ENCODE measurements around the gene SLC46A3.
A peak's percentile ranks its signal among the peaks of the same experiment; 100 is the strongest.

The SLC46A3 gene

DNA sequence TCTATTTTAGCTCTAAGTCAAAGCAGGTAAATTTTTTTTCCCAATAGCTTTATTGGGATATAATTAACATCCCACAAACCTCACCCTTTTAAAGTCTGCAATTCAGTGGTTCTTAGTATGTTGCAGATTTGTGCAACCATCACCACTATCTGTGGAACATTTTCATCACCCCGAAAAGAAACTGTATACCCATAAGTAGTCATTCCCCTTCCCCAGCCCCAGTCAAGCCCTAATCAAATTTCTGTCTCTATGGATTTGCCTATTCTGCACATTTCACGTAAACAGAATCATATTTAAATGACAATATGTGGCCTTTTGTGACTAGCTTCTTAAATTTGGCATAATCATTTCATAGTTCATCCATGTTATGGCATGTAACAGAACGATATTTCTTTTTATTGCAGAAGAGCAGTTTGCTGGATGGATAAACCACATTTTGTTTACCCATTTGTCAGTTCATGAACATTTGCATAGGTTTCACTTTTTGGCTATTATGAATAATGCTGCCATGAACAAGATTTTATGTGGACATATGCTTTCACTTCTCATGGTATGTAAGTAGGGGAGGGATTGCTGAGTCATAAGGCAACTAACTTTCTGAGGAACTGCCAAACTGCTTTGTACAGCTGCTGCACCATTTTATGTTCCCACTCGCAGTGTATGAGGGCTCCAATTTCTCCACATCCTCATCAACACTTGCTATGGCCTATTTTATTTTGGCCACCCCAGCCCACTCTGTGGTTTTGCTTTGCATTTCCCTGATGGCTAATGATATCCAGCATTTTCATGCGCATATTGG is 10.9 kb downstream of the SLC46A3 start:
- Histone ChIP-seq H3K27me3 (ENCODE audit: insufficient read depth, poor library complexity, severe bottlenecking) (no peaks in the 10 kb centered on the region), H3K27ac (replicated peaks) (no peak overlapping the region), H3K4me3 (replicated peaks; ENCODE audit: insufficient read depth, low read length) (no peak overlapping the region)
- peak; percentile 45 to 73 for DNase-seq (ENCODE audit: low read depth in 1 of 2, low spot score in 1 of 2)
- TF ChIP-seq, protein P1, sequence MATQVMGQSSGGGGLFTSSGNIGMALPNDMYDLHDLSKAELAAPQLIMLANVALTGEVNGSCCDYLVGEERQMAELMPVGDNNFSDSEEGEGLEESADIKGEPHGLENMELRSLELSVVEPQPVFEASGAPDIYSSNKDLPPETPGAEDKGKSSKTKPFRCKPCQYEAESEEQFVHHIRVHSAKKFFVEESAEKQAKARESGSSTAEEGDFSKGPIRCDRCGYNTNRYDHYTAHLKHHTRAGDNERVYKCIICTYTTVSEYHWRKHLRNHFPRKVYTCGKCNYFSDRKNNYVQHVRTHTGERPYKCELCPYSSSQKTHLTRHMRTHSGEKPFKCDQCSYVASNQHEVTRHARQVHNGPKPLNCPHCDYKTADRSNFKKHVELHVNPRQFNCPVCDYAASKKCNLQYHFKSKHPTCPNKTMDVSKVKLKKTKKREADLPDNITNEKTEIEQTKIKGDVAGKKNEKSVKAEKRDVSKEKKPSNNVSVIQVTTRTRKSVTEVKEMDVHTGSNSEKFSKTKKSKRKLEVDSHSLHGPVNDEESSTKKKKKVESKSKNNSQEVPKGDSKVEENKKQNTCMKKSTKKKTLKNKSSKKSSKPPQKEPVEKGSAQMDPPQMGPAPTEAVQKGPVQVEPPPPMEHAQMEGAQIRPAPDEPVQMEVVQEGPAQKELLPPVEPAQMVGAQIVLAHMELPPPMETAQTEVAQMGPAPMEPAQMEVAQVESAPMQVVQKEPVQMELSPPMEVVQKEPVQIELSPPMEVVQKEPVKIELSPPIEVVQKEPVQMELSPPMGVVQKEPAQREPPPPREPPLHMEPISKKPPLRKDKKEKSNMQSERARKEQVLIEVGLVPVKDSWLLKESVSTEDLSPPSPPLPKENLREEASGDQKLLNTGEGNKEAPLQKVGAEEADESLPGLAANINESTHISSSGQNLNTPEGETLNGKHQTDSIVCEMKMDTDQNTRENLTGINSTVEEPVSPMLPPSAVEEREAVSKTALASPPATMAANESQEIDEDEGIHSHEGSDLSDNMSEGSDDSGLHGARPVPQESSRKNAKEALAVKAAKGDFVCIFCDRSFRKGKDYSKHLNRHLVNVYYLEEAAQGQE (IDR thresholded peaks at IDR 0.05; ENCODE audit: insufficient replicate concordance, low read depth): no peak
- peak; percentile 55; the same call in 1 of the 2 replicates for TF ChIP-seq SPI1 (IDR thresholded peaks at IDR 0.05; ENCODE audit: borderline replicate concordance, low read depth)

DNA sequence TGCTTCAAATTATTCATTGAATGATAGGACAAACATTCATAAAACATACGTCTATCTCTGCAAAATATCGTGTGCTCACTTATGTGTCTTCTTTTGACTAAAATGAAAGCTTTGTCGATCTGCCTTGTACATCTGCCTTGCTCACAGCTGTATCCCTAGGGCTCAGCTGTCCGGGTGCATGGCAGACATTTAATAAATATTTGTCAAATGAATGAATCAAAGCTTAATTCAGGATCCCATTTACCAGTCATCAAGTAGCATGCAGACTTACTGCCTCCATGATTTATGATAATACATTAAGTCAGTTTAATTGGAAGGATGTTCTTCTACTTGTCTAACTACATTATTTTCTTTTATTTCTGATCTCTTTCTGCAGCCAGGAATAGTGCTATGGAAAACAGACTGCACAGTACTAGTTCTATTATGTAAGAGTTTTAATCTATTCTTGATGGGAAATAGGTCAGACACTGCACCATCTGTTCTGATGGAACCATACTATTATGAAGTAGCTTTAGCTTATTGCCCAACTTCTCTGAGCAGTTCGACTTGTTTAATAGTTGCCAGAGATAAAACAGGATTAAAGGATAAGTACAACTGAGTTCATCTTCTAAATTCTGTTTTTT is 13.2 kb downstream of the SLC46A3 start:
- Histone ChIP-seq H3K4me3 (replicated peaks; ENCODE audit: insufficient read depth, low read length) (no peak overlapping the region), H3K27ac (replicated peaks) (no peak overlapping the region), H3K27me3 (ENCODE audit: insufficient read depth, poor library complexity, severe bottlenecking) (no peaks in the 10 kb centered on the region)
- TF ChIP-seq SPI1 (IDR thresholded peaks at IDR 0.05; ENCODE audit: borderline replicate concordance, low read depth): no peak
- TF ChIP-seq, protein P2, sequence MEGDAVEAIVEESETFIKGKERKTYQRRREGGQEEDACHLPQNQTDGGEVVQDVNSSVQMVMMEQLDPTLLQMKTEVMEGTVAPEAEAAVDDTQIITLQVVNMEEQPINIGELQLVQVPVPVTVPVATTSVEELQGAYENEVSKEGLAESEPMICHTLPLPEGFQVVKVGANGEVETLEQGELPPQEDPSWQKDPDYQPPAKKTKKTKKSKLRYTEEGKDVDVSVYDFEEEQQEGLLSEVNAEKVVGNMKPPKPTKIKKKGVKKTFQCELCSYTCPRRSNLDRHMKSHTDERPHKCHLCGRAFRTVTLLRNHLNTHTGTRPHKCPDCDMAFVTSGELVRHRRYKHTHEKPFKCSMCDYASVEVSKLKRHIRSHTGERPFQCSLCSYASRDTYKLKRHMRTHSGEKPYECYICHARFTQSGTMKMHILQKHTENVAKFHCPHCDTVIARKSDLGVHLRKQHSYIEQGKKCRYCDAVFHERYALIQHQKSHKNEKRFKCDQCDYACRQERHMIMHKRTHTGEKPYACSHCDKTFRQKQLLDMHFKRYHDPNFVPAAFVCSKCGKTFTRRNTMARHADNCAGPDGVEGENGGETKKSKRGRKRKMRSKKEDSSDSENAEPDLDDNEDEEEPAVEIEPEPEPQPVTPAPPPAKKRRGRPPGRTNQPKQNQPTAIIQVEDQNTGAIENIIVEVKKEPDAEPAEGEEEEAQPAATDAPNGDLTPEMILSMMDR (IDR thresholded peaks at IDR 0.05; ENCODE audit: insufficient read depth, low read length): no peak
- TF ChIP-seq, protein P1 (IDR thresholded peaks at IDR 0.05; ENCODE audit: insufficient replicate concordance, low read depth): no peak
- TF ChIP-seq POLR2AphosphoS5 (IDR thresholded peaks at IDR 0.05; ENCODE audit: low read depth): no peak
- TF ChIP-seq GABPA (IDR thresholded peaks at IDR 0.05; ENCODE audit: low read depth): no peak
- peak in 1 of 2 experiments; percentile 15 for DNase-seq (ENCODE audit: low read depth in 1 of 2, low spot score in 1 of 2)

DNA sequence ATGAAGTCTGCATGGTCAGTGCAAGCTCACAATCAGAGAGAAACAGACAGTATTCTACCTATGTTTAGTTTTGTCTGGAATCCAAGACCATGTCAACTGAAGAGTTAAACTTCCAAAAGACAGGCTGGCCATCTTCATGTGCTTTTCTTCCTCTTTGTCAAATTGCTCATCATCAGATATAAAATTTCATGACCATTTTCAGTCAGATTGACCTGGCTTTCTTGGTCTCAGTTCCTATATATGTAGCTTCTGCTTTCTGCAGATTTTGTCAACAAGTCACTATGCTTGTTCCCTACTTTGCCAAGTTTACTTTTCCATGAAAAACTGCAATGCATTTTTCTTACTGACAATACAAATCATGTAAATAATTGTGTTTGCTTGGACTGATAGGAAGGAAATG is 13.9 kb downstream of the SLC46A3 start:
- no peak overlapping the region for H3K4me3 ChIP-seq (replicated peaks; ENCODE audit: insufficient read depth, low read length)
- H3K27me3 ChIP-seq (ENCODE audit: insufficient read depth, poor library complexity, severe bottlenecking): peaks cover 4% of the 10 kb centered on the region
- no peak for DNase-seq (ENCODE audit: low read depth in 1 of 2, low spot score in 1 of 2)
- no peak overlapping the region for H3K27ac ChIP-seq (replicated peaks)
- TF ChIP-seq, protein P2 (IDR thresholded peaks at IDR 0.05; ENCODE audit: insufficient read depth, low read length): no peak
- TF ChIP-seq POLR2AphosphoS5 (IDR thresholded peaks at IDR 0.05; ENCODE audit: low read depth) (no peak), SPI1 (IDR thresholded peaks at IDR 0.05; ENCODE audit: borderline replicate concordance, low read depth) (no peak), GABPA (IDR thresholded peaks at IDR 0.05; ENCODE audit: low read depth) (no peak)
- TF ChIP-seq, protein P1 (IDR thresholded peaks at IDR 0.05; ENCODE audit: insufficient replicate concordance, low read depth): no peak

All from HL-60 (cell line).